HG03342 (cell line): ENCODE measurements around the gene ANTXR2.

Experiments used
- ATAC-seq: cut with Tn5 transposase; IDR thresholded peaks from one replicate; pipeline ENCODE4 v1.9.1; 2021; ENCODE audit warnings: mild to moderate bottlenecking, moderate library complexity; ENCODE audit not compliant: unreplicated experiment

The ANTXR2 gene

DNA sequence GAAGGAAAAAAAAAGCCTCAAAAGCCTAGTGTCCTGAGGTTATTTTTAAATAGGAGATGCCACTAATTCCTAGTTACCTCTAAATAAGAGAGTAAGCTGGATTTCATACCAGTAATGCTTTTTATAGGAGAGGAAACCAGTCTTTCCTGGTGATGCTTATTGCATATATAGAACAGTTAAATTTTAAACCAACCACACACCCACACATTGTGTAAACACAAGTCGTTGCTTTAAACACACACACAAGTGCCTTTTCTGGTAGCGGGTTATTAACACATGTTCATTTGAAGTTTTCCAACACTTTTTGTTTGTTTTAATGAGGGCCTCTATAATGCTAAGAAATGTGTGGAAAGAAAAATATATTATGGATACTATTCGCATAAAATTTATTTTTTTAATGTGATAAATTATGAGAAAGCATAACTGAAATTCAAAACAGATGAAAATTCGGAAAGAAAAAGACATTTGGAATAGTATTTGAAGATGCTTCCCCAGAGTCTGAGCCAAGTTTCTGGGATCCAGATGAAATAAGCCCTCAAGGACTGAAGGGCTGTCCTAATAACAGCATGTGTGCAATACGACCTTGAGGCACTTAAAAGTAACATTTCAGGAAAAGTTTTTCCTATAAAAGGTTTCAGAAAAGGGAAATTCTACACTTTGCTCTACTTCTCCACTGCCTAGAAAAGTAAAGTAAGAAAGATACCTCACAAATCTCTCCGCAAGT, 2.0 kb downstream of the ANTXR2 start:
- no peak for ATAC-seq

GRCh38 chr4:80069837-80070731, 2.9 kb downstream of the ANTXR2 start:
- ATAC-seq: no peak

- no peak for ATAC-seq
These were observed 3.8 kb downstream of the ANTXR2 start for GRCh38 chr4:80069108-80069836.

DNA sequence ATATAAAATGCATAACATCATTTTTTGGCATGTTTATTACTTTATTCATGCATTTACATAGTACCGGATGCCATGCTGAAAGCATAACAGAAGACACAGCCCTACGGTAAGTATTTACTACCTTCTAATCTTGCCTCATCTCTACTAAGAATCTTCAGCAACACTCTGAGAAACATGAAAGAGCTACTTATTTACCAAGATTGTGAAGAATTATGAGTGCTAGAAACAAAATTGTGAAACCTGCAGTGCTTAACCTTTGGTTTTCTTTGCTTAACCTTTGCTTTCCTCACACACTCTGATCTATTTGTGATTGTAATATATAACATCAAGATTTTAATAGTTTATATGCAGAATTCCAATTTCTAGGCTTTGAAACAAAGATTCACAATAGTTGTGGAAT, 7.4 kb downstream of the ANTXR2 start:
- ATAC-seq: no peak

- ATAC-seq: no peak
These were observed 10.5 kb downstream of the ANTXR2 start for GRCh38 chr4:80062527-80062926.

DNA sequence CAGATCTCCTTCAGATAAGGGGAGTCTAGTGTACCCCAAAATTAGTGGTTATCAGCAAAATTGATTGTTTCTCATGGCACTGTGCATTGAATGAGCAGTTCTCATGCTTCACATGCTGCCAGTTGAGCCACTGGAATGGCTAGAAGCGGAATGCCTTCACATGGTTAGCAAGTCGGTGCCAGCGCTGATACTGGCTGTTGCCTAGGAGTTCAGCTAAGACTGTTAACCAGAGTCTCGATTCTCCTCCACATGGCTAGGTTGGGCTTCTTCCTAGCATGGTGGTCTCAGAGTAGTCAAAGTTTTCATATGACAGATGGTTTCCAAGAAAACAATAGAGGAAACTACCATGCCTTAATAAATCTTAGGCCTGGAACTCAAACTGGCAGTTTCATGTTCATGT, 12.2 kb downstream of the ANTXR2 start:
- no peak for ATAC-seq

- ATAC-seq: peak; percentile 98
These were observed 14.3 kb downstream of the ANTXR2 start for GRCh38 chr4:80058740-80059139.

GRCh38 chr4:80054375-80054774, 18.7 kb downstream of the ANTXR2 start:
- no peak for ATAC-seq

- no peak for ATAC-seq
These were observed 19.7 kb downstream of the ANTXR2 start for GRCh38 chr4:80053140-80053910.

- ATAC-seq: no peak
These were observed 23.1 kb downstream of the ANTXR2 start for GRCh38 chr4:80049813-80050534.

GRCh38 chr4:80049402-80049801, 23.6 kb downstream of the ANTXR2 start:
- ATAC-seq: no peak

DNA sequence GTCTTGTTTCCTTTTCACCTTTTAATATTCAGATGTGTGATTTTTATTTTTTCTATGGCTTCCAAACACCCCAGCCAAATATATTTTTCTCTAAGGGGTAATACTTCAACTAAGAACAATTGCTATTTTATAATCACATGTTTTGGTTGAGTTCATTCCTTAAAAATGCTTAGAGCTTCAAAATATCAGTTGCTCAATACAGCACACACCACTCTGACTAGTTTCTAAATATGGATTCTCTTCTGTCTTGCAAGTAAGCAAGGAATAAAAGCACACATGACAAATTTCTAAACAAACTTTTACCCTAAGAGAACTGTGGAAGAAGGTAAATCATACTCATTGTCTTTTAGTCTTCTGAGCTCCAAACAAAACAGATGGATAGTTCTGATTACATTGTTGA, 27.2 kb downstream of the ANTXR2 start:
- ATAC-seq: no peak

GRCh38 chr4:80043541-80043940, 29.5 kb downstream of the ANTXR2 start:
- ATAC-seq: no peak

DNA sequence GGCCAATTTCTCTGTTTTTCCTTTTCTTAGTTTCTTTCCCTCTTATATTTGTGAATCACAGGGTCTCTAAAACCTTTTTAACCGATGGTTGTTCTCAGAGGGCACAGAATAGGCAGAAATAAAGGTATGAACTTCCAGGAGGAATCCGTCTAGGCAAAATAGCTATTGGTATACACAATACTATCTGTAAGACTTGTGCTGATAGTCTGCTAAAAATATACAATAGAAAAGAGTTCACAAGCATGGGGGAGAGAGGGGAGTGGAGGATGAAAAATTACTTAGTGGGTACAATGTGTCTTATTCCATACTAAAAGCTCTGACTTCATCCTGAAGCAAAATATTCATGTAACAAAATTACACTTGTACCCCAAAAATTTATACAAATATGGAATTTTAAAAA, 30.2 kb downstream of the ANTXR2 start:
- no peak for ATAC-seq

- ATAC-seq: no peak
These were observed 35.2 kb downstream of the ANTXR2 start for GRCh38 chr4:80037864-80038263.

- no peak for ATAC-seq
These were observed 35.9 kb downstream of the ANTXR2 start for GRCh38 chr4:80036949-80037685.

DNA sequence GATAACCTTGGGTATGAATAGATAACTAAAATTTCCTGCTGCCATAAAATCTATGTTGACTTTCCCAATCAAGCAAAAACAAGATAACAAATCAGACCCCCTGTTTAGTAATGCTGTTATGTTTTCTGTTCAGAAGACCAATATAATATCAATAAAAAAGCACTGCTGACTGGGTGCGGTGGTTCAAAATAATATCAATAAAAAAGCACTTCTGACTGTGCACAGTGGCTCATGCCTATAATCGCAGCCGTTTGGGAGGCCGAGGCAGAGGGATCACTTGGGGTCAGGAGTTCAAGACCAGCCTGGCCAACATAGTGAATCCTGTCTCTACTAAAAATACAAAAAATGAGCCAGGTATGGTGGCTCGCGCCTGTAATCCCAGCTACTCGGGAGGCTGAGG, 36.7 kb downstream of the ANTXR2 start:
- ATAC-seq: no peak

GRCh38 chr4:80035336-80035735, 37.7 kb downstream of the ANTXR2 start:
- ATAC-seq: peak; percentile 56

DNA sequence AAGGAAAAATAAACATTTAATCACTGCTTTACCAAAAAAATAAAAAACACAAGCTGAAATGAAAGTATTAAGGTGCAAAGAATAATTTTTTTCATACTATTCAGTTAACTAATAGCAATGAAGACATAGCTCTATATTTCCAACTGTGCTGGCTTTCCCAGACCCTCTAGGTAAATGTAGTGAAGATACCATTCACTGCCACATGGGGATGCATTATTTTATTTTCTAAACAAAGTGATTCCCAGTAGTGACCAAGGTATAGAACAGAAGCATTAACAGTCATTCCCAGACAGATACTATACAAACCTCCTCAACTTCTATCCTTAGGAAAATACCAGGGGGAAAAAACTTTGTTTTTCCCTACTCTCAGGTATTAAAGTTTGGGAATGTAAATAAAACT, 39.4 kb downstream of the ANTXR2 start:
- ATAC-seq: no peak
